ENCODE data around the gene PARD3. TPM values are rescaled to one million over a fixed set of nuclear protein-coding genes. Genes with fewer than 3 reads are reported as not detected.
A peak's percentile ranks its signal among the peaks of the same experiment; 100 is the strongest.

The PARD3 gene
- total and polyA plus RNA-seq, 2 donors (not counting 3 experiments of a cell fraction or from before 2014, with no cell fraction given), result 7.3 to 24.1 TPM

DNA sequence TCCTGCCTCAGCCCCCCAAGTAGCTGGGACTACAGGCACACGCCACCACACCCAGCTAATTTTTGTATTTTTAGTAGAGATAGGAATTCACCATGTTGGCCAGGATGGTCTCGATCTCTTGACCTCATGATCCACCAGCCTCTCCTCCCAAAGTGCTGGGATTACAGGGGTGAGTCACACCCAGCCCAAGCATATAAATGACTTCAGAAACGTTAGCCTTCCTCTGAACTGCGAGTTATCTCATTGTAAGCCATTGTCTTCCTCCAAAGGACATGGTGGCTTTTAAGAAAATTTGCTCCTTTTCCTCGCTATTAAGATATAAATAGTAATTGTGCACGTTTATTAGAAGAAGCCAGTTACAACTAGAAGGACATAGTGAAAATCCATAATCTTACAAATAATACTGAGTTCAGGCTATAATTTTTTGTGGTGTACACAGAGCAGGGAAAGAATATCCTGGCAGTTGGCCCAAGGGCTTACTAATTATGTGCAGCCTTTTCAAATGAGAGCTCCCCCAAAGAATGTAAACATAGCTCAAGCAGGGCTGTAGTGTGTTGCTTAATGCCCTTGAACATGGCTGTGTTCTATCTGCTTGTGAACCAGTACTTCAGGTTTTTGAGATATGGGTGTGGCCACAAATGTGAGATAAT lies 495.8 kb downstream of the PARD3 start:
- TF ChIP-seq EZH2 (IDR thresholded peaks at IDR 0.05; ENCODE audit: borderline replicate concordance, low read depth, low read length, severe bottlenecking) (no peak), GATA2 (IDR thresholded peaks at IDR 0.05; ENCODE audit: insufficient read depth, insufficient read length, low read depth, low read length) (no peak), POLR2A (IDR thresholded peaks at IDR 0.05; ENCODE audit: low read depth, low read length) (no peak), MYC (IDR thresholded peaks at IDR 0.05; ENCODE audit: low read depth, low read length) (no peak), POLR2AphosphoS5 (IDR thresholded peaks at IDR 0.05; ENCODE audit: insufficient read depth, low read depth, low read length) (no peak), FOS (IDR thresholded peaks at IDR 0.05; ENCODE audit: borderline replicate concordance, insufficient read depth, low read length) (no peak), JUN (IDR thresholded peaks at IDR 0.05; ENCODE audit: borderline replicate concordance, insufficient read depth, insufficient read length, low read depth) (no peak)
- TF ChIP-seq, protein P1, sequence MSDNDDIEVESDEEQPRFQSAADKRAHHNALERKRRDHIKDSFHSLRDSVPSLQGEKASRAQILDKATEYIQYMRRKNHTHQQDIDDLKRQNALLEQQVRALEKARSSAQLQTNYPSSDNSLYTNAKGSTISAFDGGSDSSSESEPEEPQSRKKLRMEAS (IDR thresholded peaks at IDR 0.05; ENCODE audit: insufficient read depth, insufficient read length), result no peak
- TF ChIP-seq, protein P2, sequence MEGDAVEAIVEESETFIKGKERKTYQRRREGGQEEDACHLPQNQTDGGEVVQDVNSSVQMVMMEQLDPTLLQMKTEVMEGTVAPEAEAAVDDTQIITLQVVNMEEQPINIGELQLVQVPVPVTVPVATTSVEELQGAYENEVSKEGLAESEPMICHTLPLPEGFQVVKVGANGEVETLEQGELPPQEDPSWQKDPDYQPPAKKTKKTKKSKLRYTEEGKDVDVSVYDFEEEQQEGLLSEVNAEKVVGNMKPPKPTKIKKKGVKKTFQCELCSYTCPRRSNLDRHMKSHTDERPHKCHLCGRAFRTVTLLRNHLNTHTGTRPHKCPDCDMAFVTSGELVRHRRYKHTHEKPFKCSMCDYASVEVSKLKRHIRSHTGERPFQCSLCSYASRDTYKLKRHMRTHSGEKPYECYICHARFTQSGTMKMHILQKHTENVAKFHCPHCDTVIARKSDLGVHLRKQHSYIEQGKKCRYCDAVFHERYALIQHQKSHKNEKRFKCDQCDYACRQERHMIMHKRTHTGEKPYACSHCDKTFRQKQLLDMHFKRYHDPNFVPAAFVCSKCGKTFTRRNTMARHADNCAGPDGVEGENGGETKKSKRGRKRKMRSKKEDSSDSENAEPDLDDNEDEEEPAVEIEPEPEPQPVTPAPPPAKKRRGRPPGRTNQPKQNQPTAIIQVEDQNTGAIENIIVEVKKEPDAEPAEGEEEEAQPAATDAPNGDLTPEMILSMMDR (IDR thresholded peaks at IDR 0.05; ENCODE audit: extremely low read depth in 1 of 2, insufficient read depth in 1 of 2, low read depth in 1 of 2, low read length in 2 of 2), result no peak
- Histone ChIP-seq H3K9me3 (replicated peaks; ENCODE audit: control insufficient read depth, insufficient read depth, low read length) (no peaks in the 10 kb centered on the region), H3K36me3 (ENCODE audit: control insufficient read depth in 2 of 2, extremely low read depth in 1 of 2, insufficient read depth in 2 of 2, low read length in 2 of 2) (no peaks in the 10 kb centered on the region), H3K27me3 (ENCODE audit: control insufficient read depth in 2 of 2, insufficient read depth in 2 of 2, low read length in 2 of 2) (no peaks in the 10 kb centered on the region), H3K4me2 (ENCODE audit: insufficient read depth, low read length) (no peak overlapping the region), H3K4me1 (ENCODE audit: control insufficient read depth, extremely low read depth, insufficient read depth, low read length) (peaks cover 6% of the 10 kb centered on the region), H3K9ac (replicated peaks; ENCODE audit: extremely low read depth, insufficient read depth, low read length) (no peak overlapping the region), H4K20me1 (replicated peaks; ENCODE audit: control insufficient read depth, extremely low read depth, insufficient read depth, low read length) (no peaks in the 10 kb centered on the region), H3K27ac (ENCODE audit: insufficient read depth, low read depth, low read length) (no peak overlapping the region), H3K4me3 (replicated peaks in 1 of 3; ENCODE audit: insufficient read depth in 1 of 3, low read depth in 1 of 3, low read length in 3 of 3) (no peak overlapping the region), H3K9me1 (replicated peaks; ENCODE audit: control insufficient read depth, extremely low read depth, insufficient read depth, low read length) (no peaks in the 10 kb centered on the region), H3K79me2 (ENCODE audit: control insufficient read depth, insufficient read depth, low read length) (no peaks in the 10 kb centered on the region), H2AFZ (ENCODE audit: low read depth, low read length) (no peak overlapping the region)
- ChIA-PET CTCF (interaction anchor here (0.7 to 1.5 kb wide), 5 partner anchors 15 to 337 kb away, joined by 3 to 6 read pairs (median 4); no protein-coding TSS in a partner anchor), POLR2A (no interaction called here)
- dilution Hi-C loops (cut with MboI; ENCODE audit: extremely low pct_ligation_motif_present, low sequenced_read_pairs), result no loop called here
- intact Hi-C loops (cut with micrococcal nuclease), result no loop called here
- peak; percentile 58 for DNase-seq (ENCODE audit: low read depth, low spot score)
- BruUV-seq (replicated peaks), result no TSS peak
- no peak for FAIRE-seq
